Brain microvascular endothelial cell (primary cell): Measurements from ENCODE around the gene MATR3.

Source experiments
- DNase-seq: peaks from one replicate; pipeline ENCODE4 v3.0.0-alpha.2; 2020
- H3K27ac ChIP-seq: fragments of 250-450 bp; sonication (Bioruptor Pico); 2 replicates; pipeline ENCODE4 v1.5.1; 2020; ENCODE audit warnings: mild to moderate bottlenecking, moderate library complexity
- H3K27me3 ChIP-seq: fragments of 250-450 bp; sonication (Bioruptor Pico); replicated peaks from 2 replicates; pipeline ENCODE4 v1.5.1; 2020; ENCODE audit warnings: mild to moderate bottlenecking
- H3K36me3 ChIP-seq: fragments of 250-450 bp; sonication (Bioruptor Pico); replicated peaks from 2 replicates; pipeline ENCODE4 v1.5.1; 2020; ENCODE audit warnings: mild to moderate bottlenecking
- H3K4me3 ChIP-seq: 2 replicates; pipeline ENCODE4 v1.5.1; 2011; ENCODE audit warnings: low read depth, mild to moderate bottlenecking, control low read depth, low read length, moderate library complexity
- CTCF ChIP-seq: IDR thresholded peaks from 2 replicates; pipeline ENCODE4 v1.5.1; 2011; ENCODE audit warnings: low read depth, mild to moderate bottlenecking, moderate library complexity, low read length, control low read depth, inconsistent platforms; ENCODE audit errors: missing control alignments
- in situ Hi-C: cut with HindIII; loops from 2 replicates; pipeline ENCODE4 v1.10.0; 2017; ENCODE audit warnings: low sequenced_read_pairs, low pct_ligation_motif_present

The MATR3 gene

GRCh38 chr5:139371482-139372435 lies 78.2 kb downstream of the MATR3 start:
- Histone ChIP-seq H3K27ac (no peak overlapping the region), H3K27me3 (no peaks in the 10 kb centered on the region), H3K36me3 (peaks cover 14% of the 10 kb centered on the region), H3K4me3 (no peak overlapping the region)
- no peak for DNase-seq
- no peak for TF ChIP-seq CTCF
- in situ Hi-C loops, result no loop called here

- Histone ChIP-seq H3K27ac (no peak overlapping the region), H3K27me3 (no peaks in the 10 kb centered on the region), H3K4me3 (no peak overlapping the region), H3K36me3 (peaks cover 10% of the 10 kb centered on the region)
- no peak for DNase-seq
- in situ Hi-C loops, result no loop called here
- TF ChIP-seq CTCF, result no peak
Observed at GRCh38 chr5:139374909-139375308, 81.4 kb downstream of the MATR3 start.

- TF ChIP-seq CTCF, result no peak
- Histone ChIP-seq H3K27me3 (no peaks in the 10 kb centered on the region), H3K27ac (no peak overlapping the region), H3K36me3 (peaks cover 5% of the 10 kb centered on the region), H3K4me3 (no peak overlapping the region)
- DNase-seq, result no peak
- in situ Hi-C loops, result no loop called here
Observed at GRCh38 chr5:139376364-139376763, 82.8 kb downstream of the MATR3 start.

GRCh38 chr5:139377226-139377625 lies 83.7 kb downstream of the MATR3 start:
- Histone ChIP-seq H3K27me3 (no peaks in the 10 kb centered on the region), H3K36me3 (peaks cover under 1% of the 10 kb centered on the region), H3K4me3 (no peak overlapping the region), H3K27ac (no peak overlapping the region)
- TF ChIP-seq CTCF, result no peak
- no peak for DNase-seq
- in situ Hi-C loops, result no loop called here

GRCh38 chr5:139378101-139378825 lies 84.7 kb downstream of the MATR3 start:
- H3K4me3 ChIP-seq, result no peak overlapping the region
- H3K36me3 ChIP-seq, result no peaks in the 10 kb centered on the region
- in situ Hi-C loops, result no loop called here
- no peak for DNase-seq
- no peak overlapping the region for H3K27ac ChIP-seq
- no peak for TF ChIP-seq CTCF
- H3K27me3 ChIP-seq, result no peaks in the 10 kb centered on the region
